Neural cell (in vitro differentiated cells): ENCODE measurements around the gene RXFP3. TPM values are rescaled to one million over a fixed set of nuclear protein-coding genes. Genes with fewer than 3 reads are reported as not detected.
"Not testable (repeated sequence)": the region's sequence is repeated elsewhere in the genome, so short reads cannot be mapped to it uniquely, and the experiment has no call there.

Source experiments
- H2AFZ ChIP-seq: fragments of 200-600, 300-800 bp; sonication (generic), shearing (Covaris generic); 2 replicates; pipeline ENCODE4 v1.6.0; 2014; ENCODE audit warnings: low read depth, mild to moderate bottlenecking, antibody characterized with exemption, low read length, moderate library complexity
- H3F3A ChIP-seq: fragments of 200-600 bp; shearing (Covaris generic); 2 replicates; pipeline ENCODE4 v1.6.1; 2016; ENCODE audit warnings: mild to moderate bottlenecking, moderate library complexity, mixed read lengths, antibody characterized with exemption, low read length; ENCODE audit not compliant: insufficient read depth, poor library complexity, severe bottlenecking
- H3K27ac ChIP-seq: fragments of 200-600, 300-800 bp; sonication (generic), shearing (Covaris generic); 2 replicates; pipeline ENCODE4 v1.5.1; 2014; ENCODE audit warnings: mild to moderate bottlenecking, low read length, moderate library complexity
- H3K27me3 ChIP-seq: fragments of 300-800, 200-600 bp; sonication (generic), shearing (Covaris generic); 2 replicates; pipeline ENCODE4 v1.6.0; 2014; ENCODE audit warnings: mild to moderate bottlenecking, low read depth, low read length, moderate library complexity; ENCODE audit not compliant: insufficient read depth
- H3K36me3 ChIP-seq: fragments of 300-800, 200-600 bp; sonication (generic), shearing (Covaris generic); 2 replicates; pipeline ENCODE4 v1.5.1; 2014; ENCODE audit warnings: mild to moderate bottlenecking, antibody characterized with exemption, low read length, moderate library complexity; ENCODE audit not compliant: insufficient read depth
- H3K4me2 ChIP-seq: fragments of 300-800, 200-600 bp; sonication (generic), shearing (Covaris generic); 2 replicates; pipeline ENCODE4 v1.6.0; 2014; ENCODE audit warnings: mild to moderate bottlenecking, low read length
- H3K4me3 ChIP-seq: fragments of 300-800, 200-600 bp; sonication (generic), shearing (Covaris generic); 2 replicates; pipeline ENCODE4 v1.5.1; 2014; ENCODE audit warnings: mild to moderate bottlenecking, low read length, moderate library complexity
- H3K79me2 ChIP-seq: fragments of 200-600 bp; shearing (Covaris generic); replicated peaks from 2 replicates; pipeline ENCODE4 v1.6.0; 2014; ENCODE audit warnings: mild to moderate bottlenecking, low read length, moderate library complexity; ENCODE audit not compliant: insufficient read depth
- H3K9ac ChIP-seq: fragments of 300-800, 200-600 bp; sonication (generic), shearing (Covaris generic); 2 replicates; pipeline ENCODE4 v1.6.1; 2016; ENCODE audit warnings: mild to moderate bottlenecking, low read length, mixed read lengths
- H3K9me2 ChIP-seq: fragments of 200-600 bp; shearing (Covaris generic); 2 replicates; pipeline ENCODE4 v1.6.1; 2016; ENCODE audit warnings: mild to moderate bottlenecking, low read length, mixed read lengths; ENCODE audit not compliant: insufficient read depth
- H3K9me3 ChIP-seq: fragments of 200-600, 300-800 bp; sonication (generic), shearing (Covaris generic); 2 replicates; pipeline ENCODE4 v1.6.1; 2016; ENCODE audit warnings: mild to moderate bottlenecking, mixed run types, low read length, moderate library complexity, mixed read lengths
- H4K20me1 ChIP-seq: fragments of 200-600 bp; shearing (Covaris generic); 2 replicates; pipeline ENCODE4 v1.6.1; 2016; ENCODE audit warnings: mild to moderate bottlenecking, mixed run types; ENCODE audit not compliant: insufficient read depth
- CTCF ChIP-seq: fragments of 450-650 bp; IDR thresholded peaks from 2 replicates; pipeline ENCODE4 v1.5.1; 2014; ENCODE audit warnings: antibody characterized with exemption, mild to moderate bottlenecking, moderate library complexity; ENCODE audit not compliant: poor library complexity, severe bottlenecking
- EP300 ChIP-seq: fragments of 450-650 bp; conservative IDR thresholded peaks from 2 replicates; pipeline ENCODE4 v1.6.1; 2014; ENCODE audit warnings: antibody characterized with exemption, mild to moderate bottlenecking, moderate library complexity; ENCODE audit not compliant: poor library complexity, severe bottlenecking
- EZH2 ChIP-seq: fragments of 200-600, 300-800 bp; shearing (Covaris generic), sonication (generic); IDR thresholded peaks from 2 replicates; pipeline ENCODE4 v1.6.1; 2014; ENCODE audit warnings: antibody characterized with exemption, low read length, borderline replicate concordance, mild to moderate bottlenecking; ENCODE audit not compliant: insufficient read depth, poor library complexity, severe bottlenecking
- MXI1 ChIP-seq: fragments of 450-650 bp; conservative IDR thresholded peaks from 2 replicates; pipeline ENCODE4 v1.6.1; 2014; ENCODE audit warnings: antibody characterized with exemption, mild to moderate bottlenecking; ENCODE audit not compliant: poor library complexity, severe bottlenecking
- POLR2AphosphoS5 ChIP-seq: IDR thresholded peaks from 2 replicates; pipeline ENCODE4 v1.6.1; 2012
- RAD21 ChIP-seq: fragments of 450-650 bp; conservative IDR thresholded peaks from 2 replicates; pipeline ENCODE4 v1.6.1; 2014; ENCODE audit warnings: antibody characterized with exemption, mild to moderate bottlenecking, moderate library complexity
- REST ChIP-seq: IDR thresholded peaks from 2 replicates; pipeline ENCODE4 v1.6.1; 2012; ENCODE audit warnings: borderline replicate concordance
- SMC3 ChIP-seq: fragments of 450-650 bp; conservative IDR thresholded peaks from 2 replicates; pipeline ENCODE4 v1.6.1; 2014; ENCODE audit warnings: antibody characterized with exemption, mild to moderate bottlenecking, moderate library complexity; ENCODE audit not compliant: poor library complexity
- TAF1 ChIP-seq: IDR thresholded peaks from 2 replicates; pipeline ENCODE4 v1.6.1; 2012; ENCODE audit warnings: low read depth
- polyA plus RNA-seq: library from polyadenylated mRNA; depleted of rRNA; stranded (reverse); fragments of >200 nt; gene quantifications from 2 replicates; pipeline ENCODE4 v1.2.3, GENCODE V29; 2014

The RXFP3 gene
- polyA plus RNA-seq, 1 donor from 2014 or later, result not detected

- H3K9ac ChIP-seq, result no peak overlapping the region
- no peaks in the 10 kb centered on the region for H3K9me3 ChIP-seq
- H4K20me1 ChIP-seq, result no peaks in the 10 kb centered on the region
- H2AFZ ChIP-seq, result no peak overlapping the region
- no peak overlapping the region for H3K27ac ChIP-seq
- TF ChIP-seq RAD21 (no peak), EZH2 (no peak), EP300 (no peak), SMC3 (no peak), POLR2AphosphoS5 (no peak), REST (no peak), CTCF (no peak), TAF1 (no peak), MXI1 (no peak)
- no peaks in the 10 kb centered on the region for H3F3A ChIP-seq
- H3K27me3 ChIP-seq, result no peaks in the 10 kb centered on the region
- H3K4me3 ChIP-seq, result no peak overlapping the region
- no peak overlapping the region for H3K4me2 ChIP-seq
- H3K36me3 ChIP-seq, result no peaks in the 10 kb centered on the region
- no peaks in the 10 kb centered on the region for H3K79me2 ChIP-seq
- H3K9me2 ChIP-seq, result no peaks in the 10 kb centered on the region
Observed at GRCh38 chr5:33944543-33945132, 8.5 kb downstream of the RXFP3 start.

GRCh38 chr5:33952175-33952574 is 16.0 kb downstream of the RXFP3 start:
- not testable (repeated sequence) for H3F3A ChIP-seq, H3K36me3 ChIP-seq, H3K27me3 ChIP-seq, H4K20me1 ChIP-seq, H3K27ac ChIP-seq, H3K9me2 ChIP-seq, H2AFZ ChIP-seq, H3K4me2 ChIP-seq, H3K9ac ChIP-seq, H3K9me3 ChIP-seq, H3K79me2 ChIP-seq, H3K4me3 ChIP-seq

- no peaks in the 10 kb centered on the region for H3K27me3 ChIP-seq
- H2AFZ ChIP-seq, result no peak overlapping the region
- H3K4me2 ChIP-seq, result no peak overlapping the region
- no peak overlapping the region for H3K9ac ChIP-seq
- no peaks in the 10 kb centered on the region for H3K79me2 ChIP-seq
- peaks cover 7% of the 10 kb centered on the region for H3K9me3 ChIP-seq
- H3K36me3 ChIP-seq, result no peaks in the 10 kb centered on the region
- H3K27ac ChIP-seq, result no peak overlapping the region
- no peaks in the 10 kb centered on the region for H3F3A ChIP-seq
- H3K9me2 ChIP-seq, result no peaks in the 10 kb centered on the region
- no peaks in the 10 kb centered on the region for H4K20me1 ChIP-seq
- H3K4me3 ChIP-seq, result no peak overlapping the region
- no peak for TF ChIP-seq EP300
- TF ChIP-seq REST, result no peak
- no peak for TF ChIP-seq CTCF
- TF ChIP-seq POLR2AphosphoS5, result no peak
- no peak for TF ChIP-seq RAD21
- TF ChIP-seq SMC3, result no peak
- no peak for TF ChIP-seq EZH2
- no peak for TF ChIP-seq TAF1
- TF ChIP-seq MXI1, result no peak
Observed at GRCh38 chr5:33957577-33958150, 21.5 kb downstream of the RXFP3 start.
